ENCODE data around the gene ATP2B2. TPM values are rescaled to one million over a fixed set of nuclear protein-coding genes. Genes with fewer than 3 reads are reported as not detected.

ATP2B2 gene
- total and polyA plus RNA-seq, 2 experiments from 2014 or later = 0.66 to 1.8 TPM

- H3K9me3 ChIP-seq (ENCODE audit: low read depth) = no peaks in the 10 kb centered on the region
- no peaks in the 10 kb centered on the region for H3K9me2 ChIP-seq (replicated peaks; ENCODE audit: insufficient read depth)
- H3K4me3 ChIP-seq = no peak overlapping the region
- no peak overlapping the region for H3K27ac ChIP-seq
- H3K4me1 ChIP-seq (ENCODE audit: insufficient read depth) = no peaks in the 10 kb centered on the region
- no peaks in the 10 kb centered on the region for H3K27me3 ChIP-seq
- no peak for DNase-seq (ENCODE audit: low spot score)
- TF ChIP-seq CTCF (IDR thresholded peaks at IDR 0.05; ENCODE audit: poor library complexity) (no peak), EZH2 (IDR thresholded peaks at IDR 0.05; ENCODE audit: borderline replicate concordance) (no peak), EZH2phosphoT487 (IDR thresholded peaks at IDR 0.05; ENCODE audit: low read depth, severe bottlenecking, unreplicated experiment) (no peak)
- no peaks in the 10 kb centered on the region for H4K20me1 ChIP-seq (ENCODE audit: insufficient read depth, poor library complexity, severe bottlenecking)
- 79% methylated on average over 19 of the region's 19 CpGs for WGBS (ENCODE audit: low lambda C conversion rate, missing lambda C conversion rate)
- no peak overlapping the region for H3K4me2 ChIP-seq
- no peaks in the 10 kb centered on the region for H3K79me2 ChIP-seq
- H2AFZ ChIP-seq = no peak overlapping the region
- H3K36me3 ChIP-seq (replicated peaks; ENCODE audit: insufficient read depth, low read depth) = no peaks in the 10 kb centered on the region
Measured at GRCh38 chr3:10344944-10345575, 160.3 kb downstream of the ATP2B2 start.

GRCh38 chr3:10344147-10344943 is 161.0 kb downstream of the ATP2B2 start:
- Histone ChIP-seq H3K27ac (no peak overlapping the region), H3K4me3 (no peak overlapping the region), H3K9me2 (replicated peaks; ENCODE audit: insufficient read depth) (no peaks in the 10 kb centered on the region), H3K9me3 (ENCODE audit: low read depth) (no peaks in the 10 kb centered on the region), H3K4me1 (ENCODE audit: insufficient read depth) (no peaks in the 10 kb centered on the region), H4K20me1 (ENCODE audit: insufficient read depth, poor library complexity, severe bottlenecking) (no peaks in the 10 kb centered on the region), H3K79me2 (no peaks in the 10 kb centered on the region), H2AFZ (no peak overlapping the region), H3K27me3 (no peaks in the 10 kb centered on the region), H3K36me3 (replicated peaks; ENCODE audit: insufficient read depth, low read depth) (no peaks in the 10 kb centered on the region), H3K4me2 (no peak overlapping the region)
- TF ChIP-seq CTCF (IDR thresholded peaks at IDR 0.05; ENCODE audit: poor library complexity) = peak; percentile 83
- no peak for TF ChIP-seq EZH2 (IDR thresholded peaks at IDR 0.05; ENCODE audit: borderline replicate concordance)
- peak; percentile 62 for DNase-seq (ENCODE audit: low spot score)
- 33% methylated on average over 9 of the region's 9 CpGs for WGBS (ENCODE audit: low lambda C conversion rate, missing lambda C conversion rate)

- DNase-seq (ENCODE audit: low spot score) = no peak
- Histone ChIP-seq H3K4me1 (ENCODE audit: insufficient read depth) (peaks cover 6% of the 10 kb centered on the region), H3K27me3 (no peaks in the 10 kb centered on the region), H3K9me2 (replicated peaks; ENCODE audit: insufficient read depth) (no peaks in the 10 kb centered on the region), H3K27ac (no peak overlapping the region), H3K4me3 (no peak overlapping the region), H2AFZ (no peak overlapping the region), H3K36me3 (replicated peaks; ENCODE audit: insufficient read depth, low read depth) (no peaks in the 10 kb centered on the region), H4K20me1 (ENCODE audit: insufficient read depth, poor library complexity, severe bottlenecking) (no peaks in the 10 kb centered on the region), H3K79me2 (no peaks in the 10 kb centered on the region), H3K9me3 (ENCODE audit: low read depth) (no peaks in the 10 kb centered on the region), H3K4me2 (no peak overlapping the region)
- WGBS (ENCODE audit: low lambda C conversion rate, missing lambda C conversion rate) = 76% methylated on average over 11 of the region's 11 CpGs
- no peak for TF ChIP-seq CTCF (IDR thresholded peaks at IDR 0.05; ENCODE audit: poor library complexity)
- no peak for TF ChIP-seq EZH2phosphoT487 (IDR thresholded peaks at IDR 0.05; ENCODE audit: low read depth, severe bottlenecking, unreplicated experiment)
- TF ChIP-seq EZH2 (IDR thresholded peaks at IDR 0.05; ENCODE audit: borderline replicate concordance) = no peak
Measured at GRCh38 chr3:10343526-10343925, 161.9 kb downstream of the ATP2B2 start.
